Chondrocyte (in vitro differentiated cells): ENCODE measurements around the gene FAM184A. TPM values are rescaled to one million over a fixed set of nuclear protein-coding genes. Genes with fewer than 3 reads are reported as not detected.
"Not testable (repeated sequence)": the region's sequence is repeated elsewhere in the genome, so short reads cannot be mapped to it uniquely, and the experiment has no call there.

Source experiments
- DNase-seq: peaks from one replicate; pipeline ENCODE4 v3.0.0; 2021; ENCODE audit warnings: mixed read lengths, low spot score
- H3K27ac Mint-ChIP-seq: one replicate; pipeline ENCODE4 v1.8.0; 2021; ENCODE audit warnings: mild to moderate bottlenecking, moderate library complexity, mixed read lengths; ENCODE audit not compliant: unreplicated experiment
- H3K27me3 Mint-ChIP-seq: 2 replicates; pipeline ENCODE4 v1.8.0; 2021; ENCODE audit warnings: low read depth, mixed read lengths
- H3K36me3 Mint-ChIP-seq: 2 replicates; pipeline ENCODE4 v1.8.0; 2021; ENCODE audit warnings: low read depth, mixed read lengths
- H3K4me1 Mint-ChIP-seq: 2 replicates; pipeline ENCODE4 v1.8.0; 2021; ENCODE audit warnings: low read depth, mild to moderate bottlenecking, mixed read lengths
- H3K4me3 Mint-ChIP-seq: one replicate; pipeline ENCODE4 v1.8.0; 2021; ENCODE audit warnings: mild to moderate bottlenecking, moderate library complexity, mixed read lengths; ENCODE audit not compliant: unreplicated experiment
- H3K9me3 Mint-ChIP-seq: 2 replicates; pipeline ENCODE4 v1.8.0; 2021; ENCODE audit warnings: low read depth, mixed read lengths
- CTCF ChIP-seq: fragments of 200-600 bp; sonication (generic); IDR thresholded peaks from 2 replicates; pipeline ENCODE4 v1.5.0; 2021; ENCODE audit warnings: antibody characterized with exemption, mild to moderate bottlenecking, moderate library complexity
- total RNA-seq: library from RNA; stranded (reverse); gene quantifications from 3 replicates; pipeline ENCODE4 v1.2.1, GENCODE V29; 2021

Gene FAM184A
- total RNA-seq, 1 donor from 2014 or later: 0.52 TPM

- H3K4me3 Mint-ChIP-seq: no peak overlapping the region
- H3K36me3 Mint-ChIP-seq: no peaks in the 10 kb centered on the region
- H3K9me3 Mint-ChIP-seq: no peaks in the 10 kb centered on the region
- TF ChIP-seq CTCF: no peak
- H3K4me1 Mint-ChIP-seq: no peaks in the 10 kb centered on the region
- peaks cover 15% of the 10 kb centered on the region for H3K27me3 Mint-ChIP-seq
- DNase-seq: no peak
- H3K27ac Mint-ChIP-seq: no peak overlapping the region
Measured at GRCh38 chr6:119109654-119110325, 31.3 kb upstream of the FAM184A start.

- DNase-seq: no peak
- no peaks in the 10 kb centered on the region for H3K4me1 Mint-ChIP-seq
- no peak for TF ChIP-seq CTCF
- no peak overlapping the region for H3K27ac Mint-ChIP-seq
- peaks cover 15% of the 10 kb centered on the region for H3K27me3 Mint-ChIP-seq
- no peak overlapping the region for H3K4me3 Mint-ChIP-seq
- H3K36me3 Mint-ChIP-seq: no peaks in the 10 kb centered on the region
- H3K9me3 Mint-ChIP-seq: no peaks in the 10 kb centered on the region
Measured at GRCh38 chr6:119108076-119108475, 29.6 kb upstream of the FAM184A start.

- TF ChIP-seq CTCF: no peak
- no peak overlapping the region for H3K4me3 Mint-ChIP-seq
- no peak overlapping the region for H3K27ac Mint-ChIP-seq
- DNase-seq: no peak
- H3K4me1 Mint-ChIP-seq: no peaks in the 10 kb centered on the region
- H3K27me3 Mint-ChIP-seq: peaks cover 15% of the 10 kb centered on the region
- no peaks in the 10 kb centered on the region for H3K9me3 Mint-ChIP-seq
- H3K36me3 Mint-ChIP-seq: no peaks in the 10 kb centered on the region
Measured at GRCh38 chr6:119105282-119105681, 26.8 kb upstream of the FAM184A start.

- H3K36me3 Mint-ChIP-seq: no peaks in the 10 kb centered on the region
Measured at GRCh38 chr6:119102901-119103300, 24.4 kb upstream of the FAM184A start.

GRCh38 chr6:119100115-119100514, 21.7 kb upstream of the FAM184A start:
- Mint-ChIP-seq H3K4me3 (no peak overlapping the region), H3K36me3 (no peaks in the 10 kb centered on the region), H3K27me3 (peaks cover under 1% of the 10 kb centered on the region), H3K9me3 (no peaks in the 10 kb centered on the region), H3K4me1 (no peaks in the 10 kb centered on the region), H3K27ac (no peak overlapping the region)
- DNase-seq: no peak
- TF ChIP-seq CTCF: no peak

More at GRCh38 chr6:119102901-119103300, 24.4 kb upstream of the FAM184A start:
- TF ChIP-seq CTCF: no peak
- no peak for DNase-seq
- Mint-ChIP-seq H3K4me3 (no peak overlapping the region), H3K9me3 (no peaks in the 10 kb centered on the region), H3K27ac (no peak overlapping the region), H3K27me3 (peaks cover under 1% of the 10 kb centered on the region), H3K4me1 (no peaks in the 10 kb centered on the region)

GRCh38 chr6:119097815-119098361, 19.4 kb upstream of the FAM184A start:
- DNase-seq, H3K36me3 Mint-ChIP-seq, H3K4me3 Mint-ChIP-seq, H3K9me3 Mint-ChIP-seq, H3K4me1 Mint-ChIP-seq, H3K27ac Mint-ChIP-seq: not testable (repeated sequence)
- peaks cover 15% of the 10 kb centered on the region for H3K27me3 Mint-ChIP-seq
